Thoracic aorta (tissue), 2 donors: ENCODE data around the gene MCOLN3. TPM values are rescaled to one million over a fixed set of nuclear protein-coding genes. Genes with fewer than 3 reads are reported as not detected.

Source experiments
- ATAC-seq: fragments of 150-250 bp; one replicate; pipeline ENCODE4 v1.8.0; 2017; ENCODE audit warnings: low read depth; ENCODE audit not compliant: insufficient number of reproducible peaks, low FRiP score
- DNase-seq: peaks from one replicate; pipeline ENCODE4 v3.0.0-alpha.2; 2020; ENCODE audit warnings: low spot score
- H3K27ac ChIP-seq, 2 donors: fragments of 200-600 bp; sonication (generic); 1 replicate in 1 of 2; 2 replicates in 1 of 2; pipeline ENCODE4 v1.5.1; 2016; ENCODE audit warnings: mild to moderate bottlenecking in 2 of 2, moderate library complexity in 2 of 2
- H3K27me3 ChIP-seq: fragments of 200-600 bp; sonication (generic); replicated peaks from 2 replicates; pipeline ENCODE4 v1.6.0; 2016; ENCODE audit warnings: mild to moderate bottlenecking; ENCODE audit not compliant: insufficient read depth
- H3K36me3 ChIP-seq: fragments of 200-600 bp; sonication (generic); one replicate; pipeline ENCODE4 v1.5.1; 2016
- H3K4me1 ChIP-seq, 2 donors: fragments of 200-600 bp; sonication (generic); 1 replicate in 1 of 2; 2 replicates in 1 of 2; pipeline versions ENCODE4 v1.5.1 to v1.6.0; 2016; ENCODE audit warnings: low read depth in 2 of 2, mild to moderate bottlenecking in 1 of 2; ENCODE audit not compliant: control insufficient read depth in 1 of 2
- H3K4me3 ChIP-seq: fragments of 200-600 bp; sonication (generic); 2 replicates; pipeline ENCODE4 v1.5.1; 2016; ENCODE audit warnings: mild to moderate bottlenecking
- H3K9me3 ChIP-seq: fragments of 200-600 bp; sonication (generic); 2 replicates; pipeline ENCODE4 v1.5.1; 2016
- total RNA-seq, 2 donors: library from RNA; depleted of rRNA; stranded (reverse); fragments of >200 nt; gene quantifications; one replicate each; pipeline versions ENCODE4 v1.1.0 to v1.2.3, GENCODE V29; 2016
- TF ChIP-seq, protein P1 (sequence below): fragments of 200-600 bp; sonication (generic); IDR thresholded peaks from one replicate; pipeline ENCODE4 v1.5.1; 2019; ENCODE audit warnings: antibody characterized with exemption

MCOLN3 gene
- total RNA-seq, 2 donors from 2014 or later = 2.3 to 3.2 TPM

DNA sequence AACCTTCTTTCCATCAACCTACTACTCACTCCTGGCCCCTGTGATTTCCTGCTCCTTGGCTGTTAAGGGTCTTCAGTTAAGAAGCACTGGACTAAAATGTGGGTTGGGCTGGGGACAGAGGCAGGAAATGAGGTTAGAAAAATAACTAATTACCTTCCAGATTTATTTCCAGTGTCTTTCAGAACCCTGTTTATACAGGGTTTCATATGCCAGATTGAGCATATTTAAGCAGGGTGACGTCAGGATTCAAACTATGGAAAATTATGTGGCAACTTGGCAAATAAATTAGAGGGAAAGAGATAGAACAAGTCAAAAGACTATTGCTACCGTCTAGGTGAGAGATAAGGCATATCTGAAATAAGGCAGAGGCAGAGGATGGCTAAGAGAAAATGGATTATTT is 11.7 kb upstream of the MCOLN3 start:
- TF ChIP-seq, protein P1, sequence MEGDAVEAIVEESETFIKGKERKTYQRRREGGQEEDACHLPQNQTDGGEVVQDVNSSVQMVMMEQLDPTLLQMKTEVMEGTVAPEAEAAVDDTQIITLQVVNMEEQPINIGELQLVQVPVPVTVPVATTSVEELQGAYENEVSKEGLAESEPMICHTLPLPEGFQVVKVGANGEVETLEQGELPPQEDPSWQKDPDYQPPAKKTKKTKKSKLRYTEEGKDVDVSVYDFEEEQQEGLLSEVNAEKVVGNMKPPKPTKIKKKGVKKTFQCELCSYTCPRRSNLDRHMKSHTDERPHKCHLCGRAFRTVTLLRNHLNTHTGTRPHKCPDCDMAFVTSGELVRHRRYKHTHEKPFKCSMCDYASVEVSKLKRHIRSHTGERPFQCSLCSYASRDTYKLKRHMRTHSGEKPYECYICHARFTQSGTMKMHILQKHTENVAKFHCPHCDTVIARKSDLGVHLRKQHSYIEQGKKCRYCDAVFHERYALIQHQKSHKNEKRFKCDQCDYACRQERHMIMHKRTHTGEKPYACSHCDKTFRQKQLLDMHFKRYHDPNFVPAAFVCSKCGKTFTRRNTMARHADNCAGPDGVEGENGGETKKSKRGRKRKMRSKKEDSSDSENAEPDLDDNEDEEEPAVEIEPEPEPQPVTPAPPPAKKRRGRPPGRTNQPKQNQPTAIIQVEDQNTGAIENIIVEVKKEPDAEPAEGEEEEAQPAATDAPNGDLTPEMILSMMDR = no peak
- no peaks in the 10 kb centered on the region for H3K36me3 ChIP-seq
- H3K4me3 ChIP-seq = no peak overlapping the region
- ATAC-seq (no peak), DNase-seq (no peak)
- no peaks in the 10 kb centered on the region for H3K9me3 ChIP-seq
- H3K4me1 ChIP-seq = peaks cover 0 to 5% of the 10 kb centered on the region in 2 donors
- no peaks in the 10 kb centered on the region for H3K27me3 ChIP-seq
- no peak overlapping the region for H3K27ac ChIP-seq

DNA sequence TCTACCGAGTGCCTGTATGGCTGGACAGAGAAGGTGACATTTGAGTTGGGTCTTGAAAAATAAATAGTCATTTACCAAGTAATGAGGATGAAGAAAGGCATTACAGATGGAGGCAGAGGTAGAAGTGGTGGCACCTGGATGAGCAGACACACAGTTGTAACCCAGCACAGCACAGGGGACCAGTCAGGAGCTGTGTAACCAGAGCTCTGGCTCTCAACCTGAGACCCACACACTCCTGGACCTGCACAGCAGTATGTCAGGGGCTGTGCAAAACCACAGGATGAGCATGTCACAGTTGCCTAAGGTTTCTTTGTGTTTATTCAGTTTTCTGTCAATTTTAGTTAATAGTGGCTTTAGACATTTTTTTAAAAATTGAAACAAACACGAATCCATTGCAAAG is 11.3 kb upstream of the MCOLN3 start:
- ATAC-seq (no peak), DNase-seq (no peak)
- Histone ChIP-seq H3K4me3 (no peak overlapping the region), H3K9me3 (no peaks in the 10 kb centered on the region), H3K27ac (no peak overlapping the region), H3K27me3 (no peaks in the 10 kb centered on the region), H3K36me3 (no peaks in the 10 kb centered on the region), H3K4me1 (peaks cover 0 to 5% of the 10 kb centered on the region in 2 donors)
- TF ChIP-seq, protein P1 = no peak

- Histone ChIP-seq H3K9me3 (no peaks in the 10 kb centered on the region), H3K27ac (no peak overlapping the region), H3K36me3 (no peaks in the 10 kb centered on the region), H3K27me3 (no peaks in the 10 kb centered on the region), H3K4me1 (peaks cover 0 to 5% of the 10 kb centered on the region in 2 donors), H3K4me3 (no peak overlapping the region)
- no peak for ATAC-seq
- DNase-seq = no peak
- TF ChIP-seq, protein P1 = no peak
Measured at GRCh38 chr1:85058786-85059185, 10.5 kb upstream of the MCOLN3 start.

DNA sequence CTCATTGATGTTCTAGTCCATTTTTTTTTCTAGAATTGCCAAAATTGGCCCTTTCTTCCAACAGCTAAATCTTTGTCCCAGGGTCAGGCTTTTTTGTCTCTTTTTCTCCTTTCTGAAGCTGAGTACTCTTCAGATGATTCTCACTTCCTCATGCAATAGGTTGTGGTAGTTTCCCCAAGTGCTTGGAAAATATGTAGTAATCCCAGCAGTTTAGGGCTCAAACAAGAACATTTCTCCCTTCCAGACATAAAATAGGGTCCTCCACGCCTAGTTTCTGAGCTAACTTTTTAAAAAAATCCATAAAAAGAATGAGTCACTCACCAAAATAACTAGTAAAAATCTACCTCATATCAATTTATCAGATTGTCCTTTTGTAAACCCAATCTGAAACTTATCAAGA is 10.0 kb upstream of the MCOLN3 start:
- peaks cover 0 to 5% of the 10 kb centered on the region in 2 donors for H3K4me1 ChIP-seq
- H3K36me3 ChIP-seq = no peaks in the 10 kb centered on the region
- TF ChIP-seq, protein P1 = no peak
- no peak overlapping the region for H3K27ac ChIP-seq
- H3K4me3 ChIP-seq = no peak overlapping the region
- no peaks in the 10 kb centered on the region for H3K9me3 ChIP-seq
- ATAC-seq = no peak
- DNase-seq = no peak
- no peaks in the 10 kb centered on the region for H3K27me3 ChIP-seq

DNA sequence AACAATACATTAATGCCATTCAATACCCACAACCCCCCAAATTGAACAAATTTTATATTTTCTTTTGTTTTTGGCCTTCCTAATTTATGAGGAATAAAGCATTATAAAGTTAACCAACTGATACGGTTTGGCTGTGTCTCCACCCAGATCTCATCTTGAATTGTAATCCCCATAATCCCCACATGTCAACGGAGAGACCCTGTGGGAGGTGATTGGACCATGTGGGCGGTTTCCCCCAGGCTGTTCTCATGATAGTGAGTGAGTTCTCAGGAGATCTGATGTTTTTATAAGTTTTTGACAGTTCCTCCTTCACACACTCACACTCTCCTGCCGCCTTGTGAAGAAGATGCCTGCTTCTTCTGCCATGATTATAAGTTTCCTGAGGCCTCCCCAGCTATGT is 6.4 kb upstream of the MCOLN3 start:
- TF ChIP-seq, protein P1 = no peak
- H3K4me3 ChIP-seq = no peak overlapping the region
- DNase-seq = no peak

More for the DNA sequence above, 6.4 kb upstream of the MCOLN3 start:
- no peaks in the 10 kb centered on the region for H3K27me3 ChIP-seq
- H3K4me1 ChIP-seq = no peaks in the 10 kb centered on the region
- H3K9me3 ChIP-seq = no peaks in the 10 kb centered on the region
- H3K36me3 ChIP-seq = no peaks in the 10 kb centered on the region
- H3K27ac ChIP-seq = no peak overlapping the region
- ATAC-seq = no peak
